ENCODE measurements around the gene CAMK2G. TPM values are rescaled to one million over a fixed set of nuclear protein-coding genes. Genes with fewer than 3 reads are reported as not detected.

The CAMK2G gene
- total RNA-seq, 1 donor from 2014 or later, result 48.9 TPM

DNA sequence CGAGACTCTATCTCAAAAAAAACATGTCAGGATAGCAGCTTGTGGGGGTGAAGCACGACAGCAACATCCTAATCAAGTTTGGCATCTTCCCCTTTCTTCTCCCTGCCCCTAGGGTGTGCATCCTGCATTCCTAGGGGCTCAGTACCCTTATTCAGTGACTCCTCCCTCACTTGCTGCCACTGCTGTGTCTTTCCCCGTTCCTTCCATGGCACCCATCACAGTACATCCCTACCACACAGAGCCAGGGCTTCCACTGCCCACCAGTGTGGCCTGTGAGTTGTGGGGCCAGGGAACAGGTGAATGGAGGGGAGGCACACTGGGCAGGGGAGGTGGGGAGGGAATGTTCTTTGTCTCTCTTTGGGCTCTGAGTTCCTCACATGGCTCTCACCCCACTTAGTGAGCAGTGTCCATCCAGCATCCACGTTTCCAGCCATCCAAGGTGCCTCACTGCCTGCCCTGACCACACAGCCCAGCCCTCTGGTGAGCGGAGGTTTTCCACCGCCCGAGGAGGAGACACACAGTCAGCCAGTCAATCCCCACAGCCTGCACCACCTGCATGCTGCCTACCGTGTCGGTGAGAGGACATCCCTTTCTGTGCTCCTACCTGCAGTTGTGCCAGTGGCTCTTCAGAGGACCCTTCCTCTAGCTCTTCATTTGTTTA lies 74.3 kb downstream of the CAMK2G start:
- H3K27ac ChIP-seq, result no peak overlapping the region
- H3K9me3 ChIP-seq, result no peaks in the 10 kb centered on the region
- H3K36me3 ChIP-seq, result peaks cover 4 to 82% of the 10 kb centered on the region in 2 donors
- H3K27me3 ChIP-seq, result no peaks in the 10 kb centered on the region
- no peak overlapping the region for H3K4me3 ChIP-seq
- intact Hi-C loops (cut with DNase I), result no loop called here
- no peak for DNase-seq (ENCODE audit: extremely low spot score in 2 of 2)
- TF ChIP-seq POLR2AphosphoS5 (IDR thresholded peaks at IDR 0.05; ENCODE audit: insufficient read depth in 1 of 2, low read depth in 1 of 2) (no peak), POLR2A (IDR thresholded peaks at IDR 0.05) (no peak)
- TF ChIP-seq, protein P1, sequence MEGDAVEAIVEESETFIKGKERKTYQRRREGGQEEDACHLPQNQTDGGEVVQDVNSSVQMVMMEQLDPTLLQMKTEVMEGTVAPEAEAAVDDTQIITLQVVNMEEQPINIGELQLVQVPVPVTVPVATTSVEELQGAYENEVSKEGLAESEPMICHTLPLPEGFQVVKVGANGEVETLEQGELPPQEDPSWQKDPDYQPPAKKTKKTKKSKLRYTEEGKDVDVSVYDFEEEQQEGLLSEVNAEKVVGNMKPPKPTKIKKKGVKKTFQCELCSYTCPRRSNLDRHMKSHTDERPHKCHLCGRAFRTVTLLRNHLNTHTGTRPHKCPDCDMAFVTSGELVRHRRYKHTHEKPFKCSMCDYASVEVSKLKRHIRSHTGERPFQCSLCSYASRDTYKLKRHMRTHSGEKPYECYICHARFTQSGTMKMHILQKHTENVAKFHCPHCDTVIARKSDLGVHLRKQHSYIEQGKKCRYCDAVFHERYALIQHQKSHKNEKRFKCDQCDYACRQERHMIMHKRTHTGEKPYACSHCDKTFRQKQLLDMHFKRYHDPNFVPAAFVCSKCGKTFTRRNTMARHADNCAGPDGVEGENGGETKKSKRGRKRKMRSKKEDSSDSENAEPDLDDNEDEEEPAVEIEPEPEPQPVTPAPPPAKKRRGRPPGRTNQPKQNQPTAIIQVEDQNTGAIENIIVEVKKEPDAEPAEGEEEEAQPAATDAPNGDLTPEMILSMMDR (IDR thresholded peaks at IDR 0.05), result no peak
- no peaks in the 10 kb centered on the region for H3K4me1 ChIP-seq

DNA sequence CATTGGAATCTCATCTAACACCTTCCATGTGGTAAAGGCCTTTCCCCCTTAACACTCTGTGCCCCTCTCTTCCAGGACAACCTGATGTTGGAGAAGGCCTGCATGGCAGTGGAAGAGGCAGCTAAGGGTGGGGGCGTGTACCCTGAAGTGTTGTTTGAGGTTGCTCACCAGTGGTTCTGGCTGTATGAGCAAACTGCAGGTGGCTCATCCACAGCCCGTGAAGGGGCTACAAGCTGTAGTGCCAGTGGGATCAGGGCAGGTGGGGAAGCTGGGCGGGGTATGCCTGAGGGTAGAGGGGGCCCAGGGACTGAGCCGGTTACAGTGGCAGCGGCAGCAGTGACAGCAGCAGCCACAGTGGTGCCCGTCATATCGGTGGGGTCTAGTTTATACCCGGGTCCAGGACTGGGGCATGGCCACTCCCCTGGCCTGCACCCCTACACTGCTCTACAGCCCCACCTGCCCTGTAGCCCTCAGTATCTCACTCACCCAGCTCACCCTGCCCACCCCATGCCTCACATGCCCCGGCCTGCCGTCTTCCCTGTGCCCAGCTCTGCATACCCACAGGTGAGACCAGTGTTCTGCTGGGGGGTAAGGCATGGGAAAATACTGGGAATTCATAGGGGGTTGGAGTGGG lies 75.3 kb downstream of the CAMK2G start:
- no peak for DNase-seq (ENCODE audit: extremely low spot score in 2 of 2)
- TF ChIP-seq POLR2A (IDR thresholded peaks at IDR 0.05) (no peak), POLR2AphosphoS5 (IDR thresholded peaks at IDR 0.05; ENCODE audit: insufficient read depth in 1 of 2, low read depth in 1 of 2) (no peak)
- TF ChIP-seq, protein P1 (IDR thresholded peaks at IDR 0.05), result no peak
- Histone ChIP-seq H3K4me1 (no peaks in the 10 kb centered on the region), H3K27ac (no peak overlapping the region), H3K9me3 (no peaks in the 10 kb centered on the region), H3K4me3 (no peak overlapping the region), H3K27me3 (no peaks in the 10 kb centered on the region), H3K36me3 (peaks cover 9 to 84% of the 10 kb centered on the region in 2 donors)
- intact Hi-C loops (cut with DNase I), result no loop called here

DNA sequence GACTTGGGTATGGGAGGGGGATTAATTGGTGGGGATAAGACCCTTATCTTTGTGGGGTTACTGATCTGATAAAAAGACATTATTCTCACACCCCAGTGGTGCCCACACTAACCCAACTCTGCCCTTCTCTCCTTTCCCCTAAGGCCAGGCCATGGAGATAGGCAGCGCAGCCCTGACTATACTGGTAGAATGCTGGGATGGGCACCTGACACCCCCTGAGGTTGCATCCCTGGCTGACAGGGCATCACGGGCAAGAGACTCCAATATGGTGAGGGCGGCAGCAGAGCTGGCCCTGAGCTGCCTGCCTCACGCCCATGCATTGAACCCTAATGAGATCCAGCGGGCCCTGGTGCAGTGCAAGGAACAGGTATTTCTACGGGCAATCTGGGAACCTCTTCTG lies 76.3 kb downstream of the CAMK2G start:
- Histone ChIP-seq H3K4me1 (no peaks in the 10 kb centered on the region), H3K27me3 (no peaks in the 10 kb centered on the region), H3K4me3 (no peak overlapping the region), H3K27ac (no peak overlapping the region), H3K36me3 (peaks cover 10 to 86% of the 10 kb centered on the region in 2 donors), H3K9me3 (no peaks in the 10 kb centered on the region)
- no peak for DNase-seq (ENCODE audit: extremely low spot score in 2 of 2)
- TF ChIP-seq, protein P1 (IDR thresholded peaks at IDR 0.05), result no peak
- no peak for TF ChIP-seq POLR2A (IDR thresholded peaks at IDR 0.05)
- no peak for TF ChIP-seq POLR2AphosphoS5 (IDR thresholded peaks at IDR 0.05; ENCODE audit: insufficient read depth in 1 of 2, low read depth in 1 of 2)
- intact Hi-C loops (cut with DNase I), result no loop called here

DNA sequence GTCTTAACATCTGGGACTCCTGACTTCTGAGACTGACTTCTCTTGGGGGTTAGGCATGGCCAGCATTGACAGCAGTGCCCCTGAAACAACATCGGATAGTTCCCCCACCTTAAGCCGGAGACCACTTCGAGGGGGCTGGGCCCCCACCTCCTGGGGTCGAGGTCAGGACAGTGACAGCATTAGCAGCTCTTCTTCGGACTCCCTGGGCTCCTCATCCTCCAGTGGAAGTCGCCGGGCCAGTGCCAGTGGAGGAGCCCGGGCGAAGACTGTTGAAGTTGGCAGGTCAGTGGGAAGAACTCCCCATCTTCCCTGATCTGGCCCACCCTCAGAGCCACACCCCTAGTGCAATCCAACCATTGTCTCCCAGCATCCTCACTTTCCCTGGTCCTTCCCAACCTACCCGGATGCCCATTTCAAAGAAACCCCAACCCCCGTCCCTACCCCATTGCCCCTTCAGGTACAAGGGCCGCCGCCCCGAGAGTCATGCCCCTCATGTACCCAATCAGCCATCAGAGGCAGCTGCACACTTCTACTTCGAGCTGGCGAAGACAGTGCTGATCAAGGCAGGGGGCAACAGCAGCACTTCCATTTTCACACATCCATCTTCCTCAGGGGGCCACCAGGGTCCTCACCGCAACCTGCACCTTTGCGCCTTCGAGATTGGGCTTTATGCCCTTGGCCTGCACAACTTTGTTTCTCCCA lies 76.9 kb downstream of the CAMK2G start:
- TF ChIP-seq, protein P1 (IDR thresholded peaks at IDR 0.05), result no peak
- TF ChIP-seq POLR2AphosphoS5 (IDR thresholded peaks at IDR 0.05; ENCODE audit: insufficient read depth in 1 of 2, low read depth in 1 of 2) (no peak), POLR2A (IDR thresholded peaks at IDR 0.05) (no peak)
- no peaks in the 10 kb centered on the region for H3K9me3 ChIP-seq
- no peak overlapping the region for H3K27ac ChIP-seq
- H3K4me1 ChIP-seq, result no peaks in the 10 kb centered on the region
- H3K36me3 ChIP-seq, result peaks cover 6 to 86% of the 10 kb centered on the region in 2 donors
- H3K4me3 ChIP-seq, result no peak overlapping the region
- no peak for DNase-seq (ENCODE audit: extremely low spot score in 2 of 2)
- no peaks in the 10 kb centered on the region for H3K27me3 ChIP-seq
- intact Hi-C loops (cut with DNase I), result no loop called here

Data from vagina (tissue), 2 donors.